22Rv1 (cell line): ENCODE data around the gene DSTN.

Experiments used
- CTCF ChIP-seq: fragments of 450-650 bp; IDR thresholded peaks from 2 replicates; pipeline ENCODE4 v1.5.1; 2017; ENCODE audit warnings: mild to moderate bottlenecking
- ZFX ChIP-seq: fragments of 450-650 bp; IDR thresholded peaks from 2 replicates; pipeline ENCODE4 v1.6.1; 2017; ENCODE audit warnings: antibody characterized with exemption, borderline replicate concordance

- peak; percentile 85 for TF ChIP-seq CTCF
- no peak for TF ChIP-seq ZFX
Measured at GRCh38 chr20:17536944-17537444, 32.9 kb upstream of the DSTN start.
